ENCODE measurements around the gene SLC22A23.

DNA sequence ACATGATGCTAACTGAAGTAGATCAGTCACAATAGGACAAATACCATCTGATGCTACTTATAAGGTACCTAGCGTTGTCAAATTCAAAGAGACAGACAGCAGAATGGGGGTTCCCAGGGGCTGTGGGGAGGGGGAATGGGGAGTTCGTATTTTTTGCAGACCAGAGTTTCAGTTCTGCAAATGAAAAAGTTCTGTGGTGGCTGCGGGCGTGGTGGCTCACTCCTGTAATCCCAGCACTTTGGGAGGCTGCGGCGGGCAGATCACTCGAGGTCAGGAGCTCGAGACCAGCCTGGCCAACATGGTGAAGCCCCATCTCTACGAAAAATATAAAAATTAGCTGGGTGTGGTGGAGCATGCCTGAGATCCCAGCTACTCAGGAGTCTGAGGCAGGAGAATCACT, 68.1 kb downstream of the SLC22A23 start:
- TF ChIP-seq, protein P1, sequence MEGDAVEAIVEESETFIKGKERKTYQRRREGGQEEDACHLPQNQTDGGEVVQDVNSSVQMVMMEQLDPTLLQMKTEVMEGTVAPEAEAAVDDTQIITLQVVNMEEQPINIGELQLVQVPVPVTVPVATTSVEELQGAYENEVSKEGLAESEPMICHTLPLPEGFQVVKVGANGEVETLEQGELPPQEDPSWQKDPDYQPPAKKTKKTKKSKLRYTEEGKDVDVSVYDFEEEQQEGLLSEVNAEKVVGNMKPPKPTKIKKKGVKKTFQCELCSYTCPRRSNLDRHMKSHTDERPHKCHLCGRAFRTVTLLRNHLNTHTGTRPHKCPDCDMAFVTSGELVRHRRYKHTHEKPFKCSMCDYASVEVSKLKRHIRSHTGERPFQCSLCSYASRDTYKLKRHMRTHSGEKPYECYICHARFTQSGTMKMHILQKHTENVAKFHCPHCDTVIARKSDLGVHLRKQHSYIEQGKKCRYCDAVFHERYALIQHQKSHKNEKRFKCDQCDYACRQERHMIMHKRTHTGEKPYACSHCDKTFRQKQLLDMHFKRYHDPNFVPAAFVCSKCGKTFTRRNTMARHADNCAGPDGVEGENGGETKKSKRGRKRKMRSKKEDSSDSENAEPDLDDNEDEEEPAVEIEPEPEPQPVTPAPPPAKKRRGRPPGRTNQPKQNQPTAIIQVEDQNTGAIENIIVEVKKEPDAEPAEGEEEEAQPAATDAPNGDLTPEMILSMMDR (IDR thresholded peaks at IDR 0.05), result no peak
- TF ChIP-seq ZFX (IDR thresholded peaks at IDR 0.05; ENCODE audit: borderline replicate concordance), result no peak

All from 22Rv1 (cell line).